Fibroblast of skin of scalp (primary cell): Measurements from ENCODE around the gene NFIL3.

Experiments used
- DNase-seq: peaks from one replicate; pipeline ENCODE4 v3.0.0-alpha.2; 2013

NFIL3 gene

GRCh38 chr9:91359083-91359482 is 64.5 kb downstream of the NFIL3 start:
- DNase-seq: no peak
